ENCODE data around the gene AKAP6. TPM values are rescaled to one million over a fixed set of nuclear protein-coding genes. Genes with fewer than 3 reads are reported as not detected.

AKAP6 gene
- total RNA-seq, 1 donor from 2014 or later: 8.5 TPM

DNA sequence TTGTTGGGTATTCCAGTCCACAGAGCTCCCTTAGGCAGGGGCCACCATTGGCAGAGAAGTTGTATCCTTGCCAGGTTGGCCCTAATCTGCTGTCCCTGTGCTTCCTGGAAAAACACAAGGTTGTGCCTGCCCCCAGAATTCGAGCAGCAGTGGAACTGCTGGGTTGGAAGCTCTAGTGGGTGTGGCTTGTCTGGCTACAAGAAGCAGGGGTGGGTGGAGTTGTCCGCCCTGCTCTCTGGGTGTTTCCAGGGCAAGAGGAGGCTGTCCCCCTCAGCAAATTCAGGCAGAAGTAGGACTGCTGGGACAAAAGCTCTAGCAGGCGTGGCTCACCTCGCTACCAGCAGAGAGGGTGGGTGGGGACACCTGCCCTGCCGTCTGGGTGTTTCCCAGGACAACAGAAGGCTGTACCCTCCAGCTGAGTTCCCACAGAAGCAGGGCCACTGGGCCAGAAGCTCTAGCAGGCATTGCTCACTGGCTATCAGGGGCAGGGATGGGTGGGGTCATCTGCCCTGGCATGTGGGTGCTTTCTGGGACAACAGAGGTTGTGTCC is 536.8 kb downstream of the AKAP6 start:
- no peak for DNase-seq (ENCODE audit: low spot score in 2 of 2, unreplicated experiment in 2 of 2)
- Mint-ChIP-seq H3K27me3 (ENCODE audit: low read depth) (peaks cover 6% of the 10 kb centered on the region), H3K4me1 (no peaks in the 10 kb centered on the region), H3K27ac (no peak overlapping the region), H3K9me3 (peaks cover under 1% of the 10 kb centered on the region), H3K36me3 (no peaks in the 10 kb centered on the region), H3K4me3 (no peak overlapping the region)
- TF ChIP-seq, protein P1, sequence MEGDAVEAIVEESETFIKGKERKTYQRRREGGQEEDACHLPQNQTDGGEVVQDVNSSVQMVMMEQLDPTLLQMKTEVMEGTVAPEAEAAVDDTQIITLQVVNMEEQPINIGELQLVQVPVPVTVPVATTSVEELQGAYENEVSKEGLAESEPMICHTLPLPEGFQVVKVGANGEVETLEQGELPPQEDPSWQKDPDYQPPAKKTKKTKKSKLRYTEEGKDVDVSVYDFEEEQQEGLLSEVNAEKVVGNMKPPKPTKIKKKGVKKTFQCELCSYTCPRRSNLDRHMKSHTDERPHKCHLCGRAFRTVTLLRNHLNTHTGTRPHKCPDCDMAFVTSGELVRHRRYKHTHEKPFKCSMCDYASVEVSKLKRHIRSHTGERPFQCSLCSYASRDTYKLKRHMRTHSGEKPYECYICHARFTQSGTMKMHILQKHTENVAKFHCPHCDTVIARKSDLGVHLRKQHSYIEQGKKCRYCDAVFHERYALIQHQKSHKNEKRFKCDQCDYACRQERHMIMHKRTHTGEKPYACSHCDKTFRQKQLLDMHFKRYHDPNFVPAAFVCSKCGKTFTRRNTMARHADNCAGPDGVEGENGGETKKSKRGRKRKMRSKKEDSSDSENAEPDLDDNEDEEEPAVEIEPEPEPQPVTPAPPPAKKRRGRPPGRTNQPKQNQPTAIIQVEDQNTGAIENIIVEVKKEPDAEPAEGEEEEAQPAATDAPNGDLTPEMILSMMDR (IDR thresholded peaks at IDR 0.05; ENCODE audit: unreplicated experiment): no peak

DNA sequence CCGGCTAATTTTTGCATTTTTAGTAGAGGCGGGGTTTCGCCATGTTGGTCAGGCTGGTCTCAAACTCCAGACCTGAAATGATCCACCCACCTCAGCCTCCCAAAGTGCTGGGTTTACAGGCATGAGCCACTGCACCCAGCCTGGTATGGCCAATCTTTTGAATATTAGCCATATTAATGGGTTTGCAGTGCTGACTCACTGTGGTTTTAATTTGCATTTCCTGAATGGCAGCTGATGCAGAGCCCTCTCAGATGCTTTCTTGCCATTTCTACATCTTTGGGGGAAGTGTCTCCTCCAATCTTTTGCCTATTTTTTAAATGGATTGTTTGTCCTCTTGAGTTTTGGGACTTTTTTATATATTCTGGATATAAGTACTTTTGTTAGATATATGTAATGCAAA is 554.1 kb downstream of the AKAP6 start:
- no peak for DNase-seq (ENCODE audit: low spot score in 2 of 2, unreplicated experiment in 2 of 2)
- H3K4me3 Mint-ChIP-seq: no peak overlapping the region
- H3K27me3 Mint-ChIP-seq (ENCODE audit: low read depth): no peaks in the 10 kb centered on the region
- peaks cover 8% of the 10 kb centered on the region for H3K9me3 Mint-ChIP-seq
- TF ChIP-seq, protein P1 (IDR thresholded peaks at IDR 0.05; ENCODE audit: unreplicated experiment): no peak
- no peaks in the 10 kb centered on the region for H3K36me3 Mint-ChIP-seq
- no peaks in the 10 kb centered on the region for H3K4me1 Mint-ChIP-seq
- H3K27ac Mint-ChIP-seq: no peak overlapping the region

Other genes starting within 250 kb of the AKAP6 start
- not detected in 3 replicates for gene RNU6-7, start 127.3 kb upstream of the AKAP6 start, total RNA-seq
- gene RNU6-8, start 126.0 kb upstream of the AKAP6 start, total RNA-seq: not detected in 3 replicates

All from mesothelial cell of epicardium (in vitro differentiated cells).